ENCODE data around the gene GRK5.
"Not testable (repeated sequence)": the region's sequence is repeated elsewhere in the genome, so short reads cannot be mapped to it uniquely, and the experiment has no call there.

GRK5 gene

DNA sequence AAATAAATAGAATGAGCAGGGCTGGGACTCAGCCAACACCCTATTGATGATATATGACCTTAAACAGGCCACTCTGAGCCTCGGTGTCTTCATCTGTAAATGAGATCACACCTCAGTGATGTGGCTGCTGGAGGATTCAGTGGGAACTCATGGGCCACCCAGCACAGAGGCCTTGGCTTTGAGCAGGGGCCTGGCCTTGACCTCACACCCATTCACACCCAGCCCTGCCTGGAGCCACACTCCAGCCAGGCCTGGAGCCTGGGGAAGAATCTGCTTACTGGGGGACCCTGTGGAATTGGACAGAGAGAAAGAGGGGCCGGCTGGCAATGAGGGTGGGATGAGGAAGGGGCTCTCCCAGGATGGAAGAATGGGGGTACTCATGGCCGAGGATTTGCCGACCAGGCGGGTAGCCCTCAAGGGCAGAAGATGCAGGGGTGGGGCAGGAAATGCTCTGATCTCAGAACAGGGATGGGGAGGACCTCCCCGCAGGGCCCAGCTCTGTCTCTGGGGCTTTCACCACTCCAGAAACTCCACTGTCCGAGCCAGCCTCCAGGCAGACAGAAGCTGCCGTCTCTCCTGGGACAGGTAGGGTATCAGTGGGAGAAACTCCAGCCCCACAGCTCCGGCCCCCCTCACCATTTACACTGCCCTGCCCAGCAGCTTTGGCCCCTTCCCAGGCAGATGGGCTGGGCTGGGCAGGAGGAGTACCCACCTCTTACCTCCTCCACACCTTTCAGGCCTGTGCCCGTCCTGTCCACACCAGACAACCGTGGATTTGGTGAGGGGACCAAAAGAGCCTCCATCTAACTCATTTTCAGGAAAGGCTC is 253.2 kb downstream of the GRK5 start:
- TF ChIP-seq ZFX (IDR thresholded peaks at IDR 0.05; ENCODE audit: borderline replicate concordance) = no peak
- TF ChIP-seq, protein P1, sequence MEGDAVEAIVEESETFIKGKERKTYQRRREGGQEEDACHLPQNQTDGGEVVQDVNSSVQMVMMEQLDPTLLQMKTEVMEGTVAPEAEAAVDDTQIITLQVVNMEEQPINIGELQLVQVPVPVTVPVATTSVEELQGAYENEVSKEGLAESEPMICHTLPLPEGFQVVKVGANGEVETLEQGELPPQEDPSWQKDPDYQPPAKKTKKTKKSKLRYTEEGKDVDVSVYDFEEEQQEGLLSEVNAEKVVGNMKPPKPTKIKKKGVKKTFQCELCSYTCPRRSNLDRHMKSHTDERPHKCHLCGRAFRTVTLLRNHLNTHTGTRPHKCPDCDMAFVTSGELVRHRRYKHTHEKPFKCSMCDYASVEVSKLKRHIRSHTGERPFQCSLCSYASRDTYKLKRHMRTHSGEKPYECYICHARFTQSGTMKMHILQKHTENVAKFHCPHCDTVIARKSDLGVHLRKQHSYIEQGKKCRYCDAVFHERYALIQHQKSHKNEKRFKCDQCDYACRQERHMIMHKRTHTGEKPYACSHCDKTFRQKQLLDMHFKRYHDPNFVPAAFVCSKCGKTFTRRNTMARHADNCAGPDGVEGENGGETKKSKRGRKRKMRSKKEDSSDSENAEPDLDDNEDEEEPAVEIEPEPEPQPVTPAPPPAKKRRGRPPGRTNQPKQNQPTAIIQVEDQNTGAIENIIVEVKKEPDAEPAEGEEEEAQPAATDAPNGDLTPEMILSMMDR (IDR thresholded peaks at IDR 0.05) = no peak
- no peak overlapping the region for H3K27ac ChIP-seq

DNA sequence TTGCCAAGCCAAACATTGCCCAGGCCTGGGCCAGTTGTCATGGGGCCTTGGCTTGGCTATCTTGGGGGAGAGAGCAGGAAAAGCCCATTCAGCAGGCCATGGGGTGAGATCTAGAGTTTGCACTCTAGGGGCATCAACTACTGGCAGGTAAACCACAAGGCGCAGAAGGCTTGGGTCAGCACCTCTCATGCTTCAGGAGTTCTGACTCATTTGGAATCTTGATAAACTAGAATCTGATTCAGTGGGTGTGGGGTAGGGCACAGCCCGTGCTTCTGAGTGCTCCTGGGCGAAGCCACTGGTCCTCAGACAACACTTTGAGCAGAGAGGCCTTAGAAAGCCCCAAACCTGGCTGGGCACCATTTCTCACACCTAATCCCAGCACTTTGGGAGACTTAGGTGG is 254.0 kb downstream of the GRK5 start:
- no peak for TF ChIP-seq ZFX (IDR thresholded peaks at IDR 0.05; ENCODE audit: borderline replicate concordance)
- TF ChIP-seq, protein P1 (IDR thresholded peaks at IDR 0.05) = no peak
- no peak overlapping the region for H3K27ac ChIP-seq

DNA sequence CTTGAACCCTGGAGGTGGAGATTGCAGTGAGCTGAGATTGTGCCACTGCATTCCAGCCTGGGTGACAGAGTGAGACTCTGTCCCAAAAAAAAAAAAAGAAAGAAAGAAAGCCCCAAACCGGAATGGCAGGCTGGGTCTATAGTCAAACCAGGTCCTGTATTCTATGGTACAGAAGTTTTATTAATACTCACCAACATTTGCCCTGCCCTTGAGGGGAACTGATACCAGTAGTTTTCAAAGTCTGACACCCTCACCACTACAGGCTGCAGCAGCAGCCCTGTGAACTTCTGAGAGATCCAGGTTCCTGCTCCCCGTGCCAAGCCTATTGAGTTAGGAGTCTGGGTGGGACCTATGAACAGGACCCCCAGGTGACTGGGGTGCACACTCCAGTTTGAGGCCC is 254.6 kb downstream of the GRK5 start:
- TF ChIP-seq, protein P1 (IDR thresholded peaks at IDR 0.05) = no peak
- TF ChIP-seq ZFX (IDR thresholded peaks at IDR 0.05; ENCODE audit: borderline replicate concordance) = no peak
- H3K27ac ChIP-seq = no peak overlapping the region

DNA sequence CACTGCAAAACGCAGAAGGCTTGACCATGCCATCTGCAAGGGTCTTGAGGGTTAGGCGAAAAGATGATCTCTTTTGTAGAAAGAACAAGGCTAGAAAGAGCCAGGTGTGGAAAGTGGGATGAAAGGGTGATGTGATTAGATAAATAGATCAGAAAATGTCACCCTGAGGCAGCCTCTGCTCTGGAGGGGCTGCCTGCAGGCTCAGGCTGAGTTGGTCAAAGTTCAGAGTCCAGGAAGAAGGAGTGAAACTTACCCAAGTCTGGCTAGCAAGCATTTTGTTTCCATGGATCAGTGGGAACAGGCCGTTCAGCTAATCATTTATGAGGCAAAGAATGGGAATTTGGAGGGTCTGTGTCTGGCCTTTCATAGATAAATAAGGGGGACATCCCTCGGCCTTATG is 255.4 kb downstream of the GRK5 start:
- TF ChIP-seq ZFX (IDR thresholded peaks at IDR 0.05; ENCODE audit: borderline replicate concordance) = no peak
- TF ChIP-seq, protein P1 (IDR thresholded peaks at IDR 0.05) = no peak
- H3K27ac ChIP-seq = no peak overlapping the region

DNA sequence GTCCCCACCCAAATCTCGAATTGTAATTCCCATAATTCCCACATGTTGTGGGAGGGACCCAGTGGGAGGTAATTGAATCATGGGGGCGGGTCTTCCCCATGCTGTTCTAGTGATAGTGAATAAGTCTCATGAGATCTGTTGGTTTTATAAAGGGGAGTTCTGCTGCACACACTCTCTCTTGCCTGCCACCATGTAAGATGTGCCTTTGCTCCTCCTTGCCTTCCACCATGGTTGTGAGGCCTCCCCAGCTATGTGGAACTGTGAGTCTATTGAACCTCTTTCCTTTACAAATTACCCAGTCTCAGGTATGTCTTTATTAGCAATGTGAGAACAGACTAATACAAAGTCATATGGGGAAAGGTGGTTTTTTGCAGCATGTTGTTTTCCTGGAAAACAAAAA is 255.8 kb downstream of the GRK5 start:
- not testable (repeated sequence) for H3K27ac ChIP-seq

DNA sequence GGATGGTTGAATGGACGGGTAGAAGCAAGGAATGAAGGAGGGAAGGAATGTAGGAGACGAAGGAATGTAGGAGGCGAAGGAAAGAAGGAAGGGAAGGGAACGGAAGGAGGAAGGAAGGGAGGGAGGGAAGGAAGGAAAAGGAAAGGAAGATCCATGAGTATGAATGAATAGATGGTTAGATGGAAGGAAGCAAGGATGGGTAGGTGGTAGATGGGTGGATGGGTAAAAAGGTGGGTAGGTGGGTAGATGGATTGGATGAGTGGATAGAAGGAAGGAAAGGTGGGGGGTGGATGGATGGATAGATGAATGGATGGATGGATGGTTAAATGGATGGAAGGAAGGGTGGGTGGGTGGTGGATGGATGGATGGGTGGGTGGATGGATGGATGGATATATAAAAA is 257.7 kb downstream of the GRK5 start:
- H3K27ac ChIP-seq = no peak overlapping the region
- no peak for TF ChIP-seq ZFX (IDR thresholded peaks at IDR 0.05; ENCODE audit: borderline replicate concordance)
- TF ChIP-seq, protein P1 (IDR thresholded peaks at IDR 0.05) = no peak

DNA sequence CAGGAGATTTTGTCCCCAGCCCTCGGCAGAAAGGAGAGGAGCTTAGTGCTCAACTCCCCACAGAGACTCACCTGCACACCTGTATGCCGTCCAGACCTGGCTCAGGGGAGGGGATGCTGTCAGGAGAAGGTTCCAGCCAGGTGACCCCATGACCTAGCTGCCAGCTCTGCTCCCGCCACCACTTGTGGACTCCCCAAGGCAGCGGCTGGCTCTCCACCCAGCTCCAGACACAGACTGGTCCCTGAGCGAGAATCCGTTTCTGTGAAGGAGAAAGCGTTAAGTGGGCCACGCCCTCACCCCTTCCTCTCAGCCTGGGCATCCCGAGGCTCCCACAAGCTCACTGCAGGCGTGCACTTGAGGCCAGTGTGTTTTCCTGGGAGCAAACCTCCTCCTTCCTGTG is 258.7 kb downstream of the GRK5 start:
- H3K27ac ChIP-seq = no peak overlapping the region
- no peak for TF ChIP-seq ZFX (IDR thresholded peaks at IDR 0.05; ENCODE audit: borderline replicate concordance)
- TF ChIP-seq, protein P1 (IDR thresholded peaks at IDR 0.05) = no peak

DNA sequence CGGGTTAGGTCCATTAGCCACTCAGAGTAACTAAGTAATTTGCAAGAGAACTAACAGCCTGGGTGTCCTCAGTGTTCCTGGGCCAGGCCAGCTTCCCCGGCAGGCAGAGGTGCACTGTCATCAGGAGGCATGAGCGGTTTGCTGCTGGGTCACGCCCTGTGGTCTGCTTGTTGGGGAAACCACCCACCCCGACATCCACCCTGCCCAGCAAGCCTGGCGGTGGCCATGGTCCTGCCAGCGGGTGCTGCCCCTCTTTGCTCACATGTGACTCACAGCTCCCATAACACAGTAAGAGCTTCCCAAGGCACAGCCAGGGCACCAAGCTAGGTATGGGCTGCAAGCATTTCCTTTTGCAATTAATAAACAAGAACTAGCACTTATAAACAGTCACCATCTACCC is 259.3 kb downstream of the GRK5 start:
- no peak overlapping the region for H3K27ac ChIP-seq
- no peak for TF ChIP-seq ZFX (IDR thresholded peaks at IDR 0.05; ENCODE audit: borderline replicate concordance)
- TF ChIP-seq, protein P1 (IDR thresholded peaks at IDR 0.05) = no peak
